ENCODE measurements around the gene CLDN2.

- TF ChIP-seq CTCF (conservative IDR thresholded peaks at IDR 0.05; ENCODE audit: low read length), result no peak
- no peak for TF ChIP-seq EZH2phosphoT487 (IDR thresholded peaks at IDR 0.05; ENCODE audit: borderline replicate concordance, low read depth, low read length)
Measured at GRCh38 chrX:106932492-106932923, 12.3 kb downstream of the CLDN2 start.
